BLaER1 (cell line): ENCODE data around the gene COTL1.
A peak's percentile ranks its signal among the peaks of the same experiment; 100 is the strongest.

Experiments
- H3K27ac ChIP-seq: shearing (Covaris generic); formaldehyde crosslinking; 2 replicates; pipeline ENCODE4 v1.8.1; 2022
- H3K27me3 ChIP-seq: shearing (Covaris generic); formaldehyde crosslinking; 2 replicates; pipeline ENCODE4 v1.8.1; 2022
- H3K36me3 ChIP-seq: shearing (Covaris generic); formaldehyde crosslinking; 2 replicates; pipeline ENCODE4 v1.8.1; 2022
- H3K4me1 ChIP-seq: shearing (Covaris generic); formaldehyde crosslinking; 2 replicates; pipeline ENCODE4 v1.8.1; 2022
- H3K4me2 ChIP-seq: shearing (Covaris generic); formaldehyde crosslinking; 2 replicates; pipeline ENCODE4 v1.8.1; 2022
- H3K4me3 ChIP-seq: shearing (Covaris generic); formaldehyde crosslinking; 2 replicates; pipeline ENCODE4 v1.8.1; 2022
- H3K9ac ChIP-seq: shearing (Covaris generic); formaldehyde crosslinking; 2 replicates; pipeline ENCODE4 v1.8.1; 2022
- H3K9me3 ChIP-seq: shearing (Covaris generic); formaldehyde crosslinking; 2 replicates; pipeline ENCODE4 v1.8.1; 2022
- H4K20me1 ChIP-seq: shearing (Covaris generic); formaldehyde crosslinking; 2 replicates; pipeline ENCODE4 v1.8.1; 2022
- Cebpa-rat ChIP-seq: shearing (Covaris generic); IDR thresholded peaks from 2 replicates; pipeline ENCODE4 v1.8.1; 2022

Gene COTL1

GRCh38 chr16:84537491-84538151 lies 80.3 kb downstream of the COTL1 start:
- H3K4me3 ChIP-seq, result no peak overlapping the region
- no peak overlapping the region for H3K4me2 ChIP-seq
- H3K27ac ChIP-seq, result no peak overlapping the region
- H3K9ac ChIP-seq, result no peak overlapping the region
- no peaks in the 10 kb centered on the region for H3K36me3 ChIP-seq
- peaks cover 20% of the 10 kb centered on the region for H3K4me1 ChIP-seq
- H3K9me3 ChIP-seq, result no peaks in the 10 kb centered on the region
- no peaks in the 10 kb centered on the region for H4K20me1 ChIP-seq
- TF ChIP-seq Cebpa-rat, result no peak
- H3K27me3 ChIP-seq, result no peaks in the 10 kb centered on the region

GRCh38 chr16:84535851-84536250 lies 82.0 kb downstream of the COTL1 start:
- Histone ChIP-seq H4K20me1 (no peaks in the 10 kb centered on the region), H3K9me3 (no peaks in the 10 kb centered on the region; the same call in 1 of the 2 replicates), H3K27ac (no peak overlapping the region), H3K4me1 (peaks cover 35% of the 10 kb centered on the region), H3K27me3 (no peaks in the 10 kb centered on the region), H3K9ac (no peak overlapping the region), H3K4me2 (no peak overlapping the region), H3K36me3 (no peaks in the 10 kb centered on the region), H3K4me3 (no peak overlapping the region)
- no peak for TF ChIP-seq Cebpa-rat

GRCh38 chr16:84535408-84535807 lies 82.5 kb downstream of the COTL1 start:
- no peak overlapping the region for H3K4me3 ChIP-seq
- H3K4me2 ChIP-seq, result no peak overlapping the region
- peaks cover 35% of the 10 kb centered on the region for H3K4me1 ChIP-seq
- H3K27me3 ChIP-seq, result no peaks in the 10 kb centered on the region
- no peak for TF ChIP-seq Cebpa-rat
- H3K9me3 ChIP-seq, result peaks cover 3% of the 10 kb centered on the region
- H4K20me1 ChIP-seq, result no peaks in the 10 kb centered on the region
- no peak overlapping the region for H3K27ac ChIP-seq
- H3K36me3 ChIP-seq, result no peaks in the 10 kb centered on the region
- H3K9ac ChIP-seq, result no peak overlapping the region

DNA sequence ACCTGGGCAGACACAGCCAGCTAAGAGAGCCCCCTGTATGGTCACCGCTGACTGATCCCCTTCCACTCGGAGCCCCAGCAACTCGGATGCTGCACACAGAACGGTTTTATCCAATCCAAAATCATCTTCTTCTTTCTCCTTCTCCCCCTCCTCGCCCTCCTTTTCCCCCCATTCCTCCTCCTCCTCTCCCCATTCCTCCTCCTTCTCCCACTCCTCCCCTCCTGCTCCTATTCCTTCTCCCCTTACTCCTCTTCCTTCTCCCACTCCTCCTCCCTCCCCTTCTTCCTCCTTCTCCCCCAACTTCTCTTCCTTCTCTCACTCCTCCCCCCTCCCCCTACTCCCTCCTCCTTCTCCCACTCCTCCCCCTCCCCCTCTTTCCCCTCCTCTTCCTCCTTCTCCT lies 83.1 kb downstream of the COTL1 start:
- no peaks in the 10 kb centered on the region for H3K36me3 ChIP-seq
- H4K20me1 ChIP-seq, result no peaks in the 10 kb centered on the region
- H3K27ac ChIP-seq, result no peak overlapping the region
- peaks cover 9% of the 10 kb centered on the region for H3K9me3 ChIP-seq
- no peak overlapping the region for H3K4me2 ChIP-seq
- H3K4me1 ChIP-seq, result peaks cover 35% of the 10 kb centered on the region
- H3K4me3 ChIP-seq, result no peak overlapping the region
- no peak overlapping the region for H3K9ac ChIP-seq
- TF ChIP-seq Cebpa-rat, result no peak
- no peaks in the 10 kb centered on the region for H3K27me3 ChIP-seq

DNA sequence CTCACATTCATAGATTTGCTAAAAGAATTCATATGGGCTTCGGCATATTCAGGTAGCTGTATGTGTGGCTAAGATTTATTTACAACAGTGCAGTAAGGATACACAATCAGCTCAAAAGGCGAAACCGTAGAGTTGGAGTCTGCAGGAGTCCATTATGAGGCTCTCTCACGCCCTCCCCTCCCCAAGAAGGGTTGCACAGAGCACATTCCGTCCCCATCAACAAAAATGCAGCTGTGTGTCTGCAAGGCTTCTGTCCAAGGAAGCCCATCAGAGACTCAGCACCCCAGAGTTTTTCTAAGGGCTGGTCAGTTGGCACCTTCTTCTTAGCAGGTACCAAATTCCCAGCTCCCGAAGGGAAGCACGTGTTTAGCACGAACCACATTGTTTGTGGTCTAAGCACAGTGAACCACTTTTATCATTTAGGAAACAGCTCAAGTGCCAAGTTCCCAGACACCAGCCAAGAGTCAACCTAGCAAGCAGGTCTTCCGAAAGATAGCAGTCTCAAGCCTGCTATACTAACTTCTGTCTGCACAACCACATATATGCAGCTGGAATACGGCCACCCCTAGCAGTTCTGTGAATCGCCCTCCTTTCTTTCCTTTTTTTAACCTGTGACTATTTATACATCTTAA lies 84.9 kb downstream of the COTL1 start:
- Histone ChIP-seq H3K4me3 (no peak overlapping the region), H3K4me2 (peak overlapping the region; percentile 73), H3K9me3 (peaks cover 13% of the 10 kb centered on the region), H3K27me3 (no peaks in the 10 kb centered on the region), H3K27ac (peak overlapping the region; percentile 51; the same call in 1 of the 2 replicates), H3K36me3 (no peaks in the 10 kb centered on the region), H3K9ac (no peak overlapping the region), H4K20me1 (no peaks in the 10 kb centered on the region), H3K4me1 (peaks cover 52% of the 10 kb centered on the region)
- TF ChIP-seq Cebpa-rat, result no peak

GRCh38 chr16:84532291-84532724 lies 85.6 kb downstream of the COTL1 start:
- Histone ChIP-seq H4K20me1 (no peaks in the 10 kb centered on the region), H3K9me3 (peaks cover 13% of the 10 kb centered on the region), H3K27ac (peak overlapping the region; percentile 51; the same call in 1 of the 2 replicates), H3K27me3 (no peaks in the 10 kb centered on the region), H3K9ac (peak overlapping the region; percentile 26; the same call in 1 of the 2 replicates), H3K4me1 (peaks cover 49% of the 10 kb centered on the region), H3K36me3 (no peaks in the 10 kb centered on the region), H3K4me2 (peak overlapping the region; percentile 73), H3K4me3 (no peak overlapping the region)
- TF ChIP-seq Cebpa-rat, result no peak

DNA sequence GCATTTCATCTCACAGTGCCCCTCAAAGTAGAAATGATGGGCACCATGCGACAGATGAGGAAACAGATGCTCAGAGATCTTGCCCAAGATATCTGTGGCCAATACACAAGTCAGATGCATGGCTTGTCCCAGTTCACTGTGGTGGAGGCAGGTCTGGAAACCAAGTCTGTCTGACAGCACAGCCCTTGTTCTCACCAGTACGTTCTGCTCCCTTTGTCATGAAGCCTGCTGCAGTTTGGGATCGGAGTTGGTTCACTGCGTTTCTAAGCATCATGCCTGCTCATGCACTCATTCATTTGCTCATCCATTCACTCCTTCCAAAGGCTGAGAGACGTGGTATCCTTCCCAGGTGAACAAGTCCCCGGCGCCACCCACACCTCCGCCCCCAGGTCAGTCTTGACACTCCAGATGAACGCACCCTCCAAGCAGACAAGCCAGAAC lies 86.2 kb downstream of the COTL1 start:
- H3K9ac ChIP-seq, result peak overlapping the region; percentile 26; the same call in 1 of the 2 replicates
- H3K4me2 ChIP-seq, result peak overlapping the region; percentile 73
- no peaks in the 10 kb centered on the region for H3K36me3 ChIP-seq
- no peaks in the 10 kb centered on the region for H4K20me1 ChIP-seq
- peak; percentile 75 for TF ChIP-seq Cebpa-rat
- peaks cover 55% of the 10 kb centered on the region for H3K4me1 ChIP-seq
- H3K27me3 ChIP-seq, result no peaks in the 10 kb centered on the region
- no peak overlapping the region for H3K4me3 ChIP-seq
- H3K27ac ChIP-seq, result peak overlapping the region; percentile 51; the same call in 1 of the 2 replicates
- peaks cover 13% of the 10 kb centered on the region for H3K9me3 ChIP-seq

- TF ChIP-seq Cebpa-rat, result no peak
These were observed 87.3 kb downstream of the COTL1 start for GRCh38 chr16:84530590-84530989.

DNA sequence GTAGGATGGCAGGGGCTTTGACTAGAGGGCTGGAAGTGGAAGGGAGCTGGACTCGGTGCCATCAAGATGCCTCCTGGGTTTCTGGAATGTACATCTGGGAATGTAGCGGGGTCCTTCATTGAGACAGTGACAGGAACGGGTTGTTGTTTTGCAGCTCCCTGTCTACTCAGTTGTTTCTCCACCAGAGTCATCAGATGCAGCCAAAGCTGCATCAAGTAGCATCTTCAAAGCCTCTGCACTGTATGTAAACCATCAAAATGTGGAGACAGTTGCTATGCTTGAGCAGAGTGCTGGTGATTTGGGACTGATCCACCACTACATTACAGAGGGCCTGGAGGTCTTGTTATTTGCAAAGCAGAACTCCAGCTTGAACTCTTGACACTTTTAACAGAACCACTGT lies 88.3 kb downstream of the COTL1 start:
- TF ChIP-seq Cebpa-rat, result no peak
- no peak overlapping the region for H3K27ac ChIP-seq

More at GRCh38 chr16:84530590-84530989, 87.3 kb downstream of the COTL1 start:
- H4K20me1 ChIP-seq, result no peaks in the 10 kb centered on the region
- peaks cover 13% of the 10 kb centered on the region for H3K9me3 ChIP-seq
- no peak overlapping the region for H3K27ac ChIP-seq
- H3K27me3 ChIP-seq, result no peaks in the 10 kb centered on the region
- H3K4me2 ChIP-seq, result no peak overlapping the region
- H3K4me1 ChIP-seq, result peaks cover 61% of the 10 kb centered on the region
- H3K9ac ChIP-seq, result no peak overlapping the region
- H3K36me3 ChIP-seq, result no peaks in the 10 kb centered on the region
- no peak overlapping the region for H3K4me3 ChIP-seq

GRCh38 chr16:84528322-84528721 lies 89.6 kb downstream of the COTL1 start:
- Histone ChIP-seq H4K20me1 (no peaks in the 10 kb centered on the region), H3K36me3 (no peaks in the 10 kb centered on the region), H3K9me3 (peaks cover 13% of the 10 kb centered on the region), H3K27me3 (no peaks in the 10 kb centered on the region), H3K4me3 (no peak overlapping the region), H3K4me2 (peak overlapping the region; percentile 19), H3K4me1 (peaks cover 78% of the 10 kb centered on the region), H3K9ac (no peak overlapping the region), H3K27ac (no peak overlapping the region)
- no peak for TF ChIP-seq Cebpa-rat

More for the DNA sequence above, 88.3 kb downstream of the COTL1 start:
- Histone ChIP-seq H3K4me3 (no peak overlapping the region), H3K9ac (no peak overlapping the region), H3K4me1 (peaks cover 71% of the 10 kb centered on the region), H3K4me2 (no peak overlapping the region), H3K36me3 (no peaks in the 10 kb centered on the region), H4K20me1 (no peaks in the 10 kb centered on the region), H3K27me3 (no peaks in the 10 kb centered on the region), H3K9me3 (peaks cover 13% of the 10 kb centered on the region)
